Ovary (tissue), 3 donors: ENCODE data around the gene TUBGCP4.

ENCODE experiments used
- CTCF ChIP-seq, 3 donors: fragments of 450-650 bp in 2 of 3; fragments of 200-600 bp in 1 of 3; IDR thresholded peaks; one replicate each; pipeline versions ENCODE4 v1.5.1 to v1.8.0; 2016 to 2022; ENCODE audit warnings: antibody characterized with exemption in 3 of 3, mild to moderate bottlenecking in 1 of 3
- POLR2A ChIP-seq: fragments of 450-650 bp; IDR thresholded peaks from one replicate; pipeline ENCODE4 v1.6.1; 2017; ENCODE audit warnings: antibody characterized with exemption, mild to moderate bottlenecking, moderate library complexity
- donor health status: DM: no; HTN: no; CAD: no.

DNA sequence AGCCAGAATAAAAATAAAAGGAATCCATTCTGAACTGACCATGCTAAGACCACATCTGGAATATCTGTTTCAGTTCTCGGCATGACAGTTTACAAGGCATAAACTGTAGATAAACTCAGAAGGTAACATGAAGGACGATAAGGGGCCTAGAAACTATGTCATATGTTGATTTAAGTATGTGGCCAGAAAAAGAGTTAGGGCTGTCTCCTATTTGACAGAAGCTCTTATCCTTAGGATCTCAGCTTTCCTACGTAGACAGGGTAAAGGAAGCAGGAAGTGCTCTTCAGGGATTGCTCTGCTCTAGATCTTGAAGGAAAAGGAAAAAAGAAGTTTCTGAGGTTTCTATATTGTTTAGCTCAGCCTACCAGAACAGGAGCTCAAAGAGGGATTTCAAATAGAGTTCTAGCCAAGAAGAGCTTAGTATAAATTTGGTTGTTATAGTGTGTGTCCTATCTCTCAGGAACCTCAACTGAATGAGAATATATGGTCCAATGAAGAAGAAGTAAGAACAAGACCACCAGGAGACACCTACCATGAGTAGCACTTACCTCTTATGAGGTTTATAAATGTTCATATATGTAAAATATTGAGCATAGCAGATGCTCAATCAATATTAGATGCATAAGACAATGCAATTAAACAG lies 62.9 kb downstream of the TUBGCP4 start:
- TF ChIP-seq CTCF (IDR thresholded peaks at IDR 0.05) (no peak), POLR2A (no peak)
